HCT116 (cell line): Measurements from ENCODE around the gene NUDT5. TPM values are rescaled to one million over a fixed set of nuclear protein-coding genes. Genes with fewer than 3 reads are reported as not detected.

ENCODE experiments used
- ATAC-seq: fragments of 200-7000 bp; cut with Tn5 transposase; 2 replicates; pipeline ENCODE4 v1.9.1; 2020; ENCODE audit warnings: mild to moderate bottlenecking, moderate library complexity
- BruUV-seq: library from RNA; stranded (reverse); fragments of 400-500 nt; replicated peaks from 2 replicates; lab custom pipeline; 2021; lab: Mats Ljungman, UMichigan
- CTCF ChIA-PET: fragments of 300-600 bp; sonication (Branson Sonifier 250); formaldehyde crosslinking; loops from one replicate; lab custom pipeline; 2021; ENCODE audit warnings: antibody characterized with exemption; lab: Charles Lee
- POLR2A ChIA-PET: fragments of 300-600, 350-600 bp; sonication (Branson Sonifier 250); formaldehyde crosslinking; loops from one replicate; lab custom pipeline; 2021; ENCODE audit warnings: antibody characterized with exemption; lab: Charles Lee
- RAD21 ChIA-PET, 2 experiments: fragments of 300-600 bp; sonication (Branson Sonifier 250); formaldehyde crosslinking; loops; one replicate each; lab custom pipeline; 2023; ENCODE audit warnings: low total read pairs in 2 of 2; ENCODE audit not compliant: uncharacterized antibody in 2 of 2, unreplicated experiment in 2 of 2, low non-redundant PET in 1 of 2; lab: Charles Lee
- DNase-seq: peaks from one replicate; pipeline ENCODE4 v3.0.0-alpha.2; 2010; ENCODE audit warnings: low read depth, low spot score
- H2AFZ ChIP-seq: fragments of 200-600 bp; shearing (Covaris generic), sonication (generic); 2 replicates; pipeline ENCODE4 v1.6.1; 2017; ENCODE audit warnings: low read depth, mixed run types, mixed read lengths, antibody characterized with exemption, low read length; ENCODE audit not compliant: poor library complexity, severe bottlenecking
- H3K27ac ChIP-seq: 2 replicates; pipeline ENCODE4 v1.5.1; 2012; ENCODE audit warnings: low read depth, low read length
- H3K27me3 ChIP-seq: fragments of 200-600 bp; sonication (generic); 2 replicates; pipeline ENCODE4 v1.6.1; 2016; ENCODE audit warnings: mixed run types, low read length, mixed read lengths; ENCODE audit not compliant: insufficient read depth
- H3K36me3 ChIP-seq, 2 experiments: fragments of 200-500 bp in 1 of 2; fragments of 200-600 bp in 1 of 2; sonication (Bioruptor generic) in 1 of 2; sonication (generic) in 1 of 2; 2 replicates each; pipeline versions ENCODE4 v1.5.1 to v1.6.1; 2014 to 2016; ENCODE audit warnings: low read length in 2 of 2, inconsistent platforms in 1 of 2, mixed read lengths in 1 of 2, mixed run types in 1 of 2; ENCODE audit not compliant: insufficient read depth in 2 of 2, control insufficient read depth in 1 of 2
- H3K4me1 ChIP-seq, 2 experiments: fragments of 200-600 bp in 1 of 2; sonication (generic) in 1 of 2; 2 replicates each; pipeline versions ENCODE4 v1.5.1 to v1.6.1; 2012 to 2017; ENCODE audit warnings: low read length in 2 of 2, inconsistent platforms in 1 of 2, mild to moderate bottlenecking in 1 of 2, mixed read lengths in 1 of 2, mixed run types in 1 of 2, moderate library complexity in 1 of 2; ENCODE audit not compliant: insufficient read depth in 2 of 2, control insufficient read depth in 1 of 2
- H3K4me2 ChIP-seq: fragments of 200-600 bp; sonication (generic); 2 replicates; pipeline ENCODE4 v1.6.1; 2017; ENCODE audit warnings: mixed run types, low read length, mixed read lengths
- H3K4me3 ChIP-seq, 2 experiments: fragments of 200-600 bp in 1 of 2; sonication (generic) in 1 of 2; replicated peaks in 1 of 2; 2 replicates each; pipeline ENCODE4 v1.5.1; 2011 to 2016; ENCODE audit warnings: low read length in 2 of 2, control low read depth in 1 of 2, low read depth in 1 of 2, mild to moderate bottlenecking in 1 of 2, mixed read lengths in 1 of 2, mixed run types in 1 of 2
- H3K79me2 ChIP-seq: fragments of 200-600 bp; sonication (generic); 2 replicates; pipeline ENCODE4 v1.6.1; 2017; ENCODE audit warnings: mild to moderate bottlenecking, mixed run types, low read length, moderate library complexity, mixed read lengths; ENCODE audit not compliant: insufficient read depth
- H3K9ac ChIP-seq: fragments of 200-600 bp; sonication (generic); 2 replicates; pipeline ENCODE4 v1.6.1; 2016; ENCODE audit warnings: low read length, mixed read lengths
- H3K9me2 ChIP-seq: fragments of 200-600 bp; sonication (generic), shearing (Covaris generic); 2 replicates; pipeline ENCODE4 v1.6.1; 2017; ENCODE audit warnings: mixed run types, mild to moderate bottlenecking, moderate library complexity; ENCODE audit not compliant: insufficient read depth
- H3K9me3 ChIP-seq, 2 experiments: fragments of 200-500 bp in 1 of 2; fragments of 200-600 bp in 1 of 2; sonication (Bioruptor generic) in 1 of 2; sonication (generic) in 1 of 2; 2 replicates each; pipeline ENCODE4 v1.6.1; 2014 to 2017; ENCODE audit warnings: low read length in 2 of 2, mixed read lengths in 2 of 2, inconsistent platforms in 1 of 2, low read depth in 1 of 2, mild to moderate bottlenecking in 1 of 2, mixed run types in 1 of 2, moderate library complexity in 1 of 2; ENCODE audit not compliant: control insufficient read depth in 1 of 2, insufficient read depth in 1 of 2
- H4K20me1 ChIP-seq: fragments of 200-600 bp; sonication (generic), shearing (Covaris generic); 2 replicates; pipeline ENCODE4 v1.6.1; 2017; ENCODE audit warnings: mixed run types, mild to moderate bottlenecking, moderate library complexity; ENCODE audit not compliant: insufficient read depth
- CBX3 ChIP-seq: IDR thresholded peaks from 2 replicates; pipeline ENCODE4 v1.6.1; 2012; ENCODE audit warnings: low read depth
- CEBPB ChIP-seq: IDR thresholded peaks from 2 replicates; pipeline ENCODE4 v1.6.1; 2012; ENCODE audit warnings: low read depth
- EGR1 ChIP-seq: IDR thresholded peaks from 2 replicates; pipeline ENCODE4 v1.6.1; 2012; ENCODE audit warnings: low read depth
- ELF1 ChIP-seq: IDR thresholded peaks from 2 replicates; pipeline ENCODE4 v1.6.1; 2012; ENCODE audit warnings: low read depth, borderline replicate concordance
- EZH2 ChIP-seq: fragments of 200-600 bp; sonication (generic); IDR thresholded peaks from 2 replicates; pipeline ENCODE4 v1.6.1; 2017; ENCODE audit warnings: antibody characterized with exemption, mixed run types
- EZH2phosphoT487 ChIP-seq: fragments of 200-600 bp; IDR thresholded peaks from 2 replicates; pipeline ENCODE4 v1.6.1; 2018; ENCODE audit warnings: antibody characterized with exemption, borderline replicate concordance
- FOSL1 ChIP-seq: IDR thresholded peaks from 2 replicates; pipeline ENCODE4 v1.6.1; 2012; ENCODE audit warnings: low read depth
- POLR2AphosphoS5 ChIP-seq: IDR thresholded peaks from 2 replicates; pipeline ENCODE4 v1.6.1; 2011; ENCODE audit warnings: mild to moderate bottlenecking, low read depth, low read length, moderate library complexity
- SIN3A ChIP-seq: IDR thresholded peaks from 2 replicates; pipeline ENCODE4 v1.6.1; 2012; ENCODE audit warnings: low read depth
- SP1 ChIP-seq: IDR thresholded peaks from 2 replicates; pipeline ENCODE4 v1.6.1; 2012; ENCODE audit warnings: low read depth
- TCF7L2 ChIP-seq: IDR thresholded peaks from 2 replicates; pipeline ENCODE4 v1.7.0; 2011; ENCODE audit warnings: borderline replicate concordance, inconsistent platforms; ENCODE audit not compliant: insufficient read depth, insufficient read length; ENCODE audit errors: extremely low read depth
- YY1 ChIP-seq: IDR thresholded peaks from 2 replicates; pipeline ENCODE4 v1.6.1; 2011; ENCODE audit warnings: low read length, low read depth, moderate library complexity, mild to moderate bottlenecking; ENCODE audit not compliant: insufficient replicate concordance; ENCODE audit errors: extremely low read depth
- ZFX ChIP-seq: fragments of 450-650 bp; IDR thresholded peaks from 2 replicates; pipeline ENCODE4 v1.6.1; 2017
- ZNF274 ChIP-seq: fragments of 200-500 bp; sonication (Bioruptor generic); IDR thresholded peaks from 2 replicates; pipeline ENCODE4 v1.6.1; 2014; ENCODE audit warnings: mild to moderate bottlenecking, low read depth, low read length, inconsistent platforms
- intact Hi-C: fragments of 100-400 bp; cut with micrococcal nuclease; formaldehyde crosslinking; loops from 2 replicates; pipeline ENCODE4 v1.10.0; 2022
- total RNA-seq: library from RNA; stranded (reverse); gene quantifications from one replicate; pipeline ENCODE4 v1.2.1, GENCODE V29; 2021; ENCODE audit not compliant: unreplicated experiment
- TF ChIP-seq, protein P1 (sequence below): IDR thresholded peaks from 2 replicates; pipeline ENCODE4 v1.6.1; 2011; ENCODE audit warnings: mild to moderate bottlenecking, low read length, moderate library complexity; ENCODE audit not compliant: insufficient replicate concordance; ENCODE audit errors: extremely low read depth
- TF ChIP-seq, protein P2 (sequence below): IDR thresholded peaks from 2 replicates; pipeline ENCODE4 v1.6.1; 2012

Gene NUDT5
- total RNA-seq, 1 experiment from 2014 or later: 101 TPM

DNA sequence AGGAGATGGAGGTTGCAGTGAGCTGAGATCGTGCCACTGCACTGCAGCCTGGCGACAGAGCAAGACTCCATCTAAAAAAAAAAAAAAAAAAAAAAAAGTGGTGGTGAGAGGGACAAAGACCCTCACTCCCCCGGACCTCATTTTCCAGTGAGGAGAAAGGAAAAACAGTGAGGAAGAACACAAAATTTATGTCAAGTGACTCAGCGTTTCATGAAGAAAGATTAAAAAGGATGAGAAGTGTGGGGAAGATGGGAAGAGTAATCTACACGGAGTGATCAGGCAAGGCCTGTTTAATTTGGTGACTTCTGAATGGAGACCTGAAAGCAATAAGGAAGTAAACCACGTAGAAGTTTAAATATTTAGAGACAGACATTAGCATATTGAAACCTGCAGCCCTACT is 7.0 kb downstream of the NUDT5 start:
- ChIA-PET CTCF (no interaction called here), POLR2A (no interaction called here), RAD21 (no interaction called here)
- no peaks in the 10 kb centered on the region for H3K9me3 ChIP-seq
- peaks cover 11% of the 10 kb centered on the region; the same call in 1 of the 2 replicates for H4K20me1 ChIP-seq
- DNase-seq (no peak), ATAC-seq (no peak)
- no peak overlapping the region for H3K4me2 ChIP-seq
- peaks cover 20 to 30% of the 10 kb centered on the region in 2 experiments; a peak in 3 of 4 replicates for H3K36me3 ChIP-seq
- no peaks in the 10 kb centered on the region for H3K9me2 ChIP-seq
- peaks cover 84% of the 10 kb centered on the region for H3K79me2 ChIP-seq
- intact Hi-C loops: no loop called here
- no peak overlapping the region for H3K9ac ChIP-seq
- no peaks in the 10 kb centered on the region for H3K27me3 ChIP-seq
- no peak overlapping the region for H2AFZ ChIP-seq
- peaks cover 3 to 4% of the 10 kb centered on the region in 2 experiments; a peak in 2 of 4 replicates for H3K4me1 ChIP-seq
- TF ChIP-seq, protein P1, sequence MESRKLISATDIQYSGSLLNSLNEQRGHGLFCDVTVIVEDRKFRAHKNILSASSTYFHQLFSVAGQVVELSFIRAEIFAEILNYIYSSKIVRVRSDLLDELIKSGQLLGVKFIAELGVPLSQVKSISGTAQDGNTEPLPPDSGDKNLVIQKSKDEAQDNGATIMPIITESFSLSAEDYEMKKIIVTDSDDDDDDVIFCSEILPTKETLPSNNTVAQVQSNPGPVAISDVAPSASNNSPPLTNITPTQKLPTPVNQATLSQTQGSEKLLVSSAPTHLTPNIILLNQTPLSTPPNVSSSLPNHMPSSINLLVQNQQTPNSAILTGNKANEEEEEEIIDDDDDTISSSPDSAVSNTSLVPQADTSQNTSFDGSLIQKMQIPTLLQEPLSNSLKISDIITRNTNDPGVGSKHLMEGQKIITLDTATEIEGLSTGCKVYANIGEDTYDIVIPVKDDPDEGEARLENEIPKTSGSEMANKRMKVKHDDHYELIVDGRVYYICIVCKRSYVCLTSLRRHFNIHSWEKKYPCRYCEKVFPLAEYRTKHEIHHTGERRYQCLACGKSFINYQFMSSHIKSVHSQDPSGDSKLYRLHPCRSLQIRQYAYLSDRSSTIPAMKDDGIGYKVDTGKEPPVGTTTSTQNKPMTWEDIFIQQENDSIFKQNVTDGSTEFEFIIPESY: no peak
- TF ChIP-seq EZH2 (no peak), YY1 (no peak), EZH2phosphoT487 (no peak), SP1 (no peak)
- BruUV-seq: no TSS peak
- no peak overlapping the region for H3K27ac ChIP-seq
- no peak overlapping the region for H3K4me3 ChIP-seq

DNA sequence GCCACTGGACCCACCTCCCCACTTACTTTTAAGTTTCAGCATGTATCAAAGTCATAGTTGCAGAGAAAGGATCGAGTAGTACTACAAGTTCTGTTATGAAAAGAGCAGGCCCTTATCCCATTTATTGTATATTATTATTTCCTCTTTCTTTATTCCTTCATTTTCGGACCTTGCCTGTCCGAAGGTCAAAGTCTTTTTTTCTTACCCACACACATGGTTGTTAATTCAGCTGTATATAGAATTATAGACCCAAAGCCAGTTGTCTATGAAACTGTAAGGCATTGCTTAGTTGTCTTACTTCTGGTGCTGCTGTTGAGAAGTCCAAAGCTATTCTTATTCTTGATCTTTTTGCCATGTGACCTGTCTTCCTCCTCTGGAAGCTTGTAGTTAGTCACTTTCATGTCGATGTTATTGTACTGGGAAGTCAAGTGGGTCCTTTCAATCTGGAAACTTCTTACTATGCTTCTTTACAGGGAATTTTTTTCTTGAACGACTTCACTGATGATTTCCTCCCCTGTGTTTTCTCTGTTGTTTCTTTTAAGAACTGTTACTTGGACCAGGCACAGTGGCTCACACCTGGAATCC is 8.3 kb downstream of the NUDT5 start:
- CTCF ChIA-PET: no interaction called here
- TF ChIP-seq FOSL1 (no peak), CEBPB (no peak), ZNF274 (no peak), EGR1 (no peak), TCF7L2 (no peak), ELF1 (no peak), EZH2 (no peak), CBX3 (no peak), POLR2AphosphoS5 (no peak), ZFX (no peak), SIN3A (no peak)
- TF ChIP-seq, protein P2, sequence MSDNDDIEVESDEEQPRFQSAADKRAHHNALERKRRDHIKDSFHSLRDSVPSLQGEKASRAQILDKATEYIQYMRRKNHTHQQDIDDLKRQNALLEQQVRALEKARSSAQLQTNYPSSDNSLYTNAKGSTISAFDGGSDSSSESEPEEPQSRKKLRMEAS: no peak
- TF ChIP-seq, protein P1: no peak

More for the DNA sequence above, 8.3 kb downstream of the NUDT5 start:
- ChIA-PET POLR2A (no interaction called here), RAD21 (no interaction called here)
- H4K20me1 ChIP-seq: peaks cover 10% of the 10 kb centered on the region; the same call in 1 of the 2 replicates
- peaks cover 72% of the 10 kb centered on the region for H3K79me2 ChIP-seq
- BruUV-seq: no TSS peak
- no peak overlapping the region for H3K27ac ChIP-seq
- H3K4me1 ChIP-seq: no peaks in the 10 kb centered on the region
- H3K4me2 ChIP-seq: no peak overlapping the region
- H2AFZ ChIP-seq: no peak overlapping the region
- H3K9me3 ChIP-seq: no peaks in the 10 kb centered on the region
- H3K4me3 ChIP-seq: no peak overlapping the region
- no peak overlapping the region for H3K9ac ChIP-seq
- DNase-seq (no peak), ATAC-seq (no peak)
- H3K27me3 ChIP-seq: no peaks in the 10 kb centered on the region
- H3K36me3 ChIP-seq: peaks cover 23 to 29% of the 10 kb centered on the region in 2 experiments; a peak in 3 of 4 replicates
- intact Hi-C loops: no loop called here
- H3K9me2 ChIP-seq: no peaks in the 10 kb centered on the region
